HG02759 (cell line): ENCODE results near the gene RPL31.

Source experiments
- ATAC-seq: cut with Tn5 transposase; IDR thresholded peaks from one replicate; pipeline ENCODE4 v1.9.1; 2021; ENCODE audit warnings: mild to moderate bottlenecking, moderate library complexity; ENCODE audit not compliant: unreplicated experiment

The RPL31 gene

GRCh38 chr2:100992262-100992661 is 9.8 kb upstream of the RPL31 start:
- ATAC-seq: no peak

- ATAC-seq: no peak
These were observed 8.8 kb upstream of the RPL31 start for GRCh38 chr2:100993294-100993693.

- no peak for ATAC-seq
These were observed 6.6 kb upstream of the RPL31 start for GRCh38 chr2:100995309-100996075.

GRCh38 chr2:100997509-100998234 is 4.4 kb upstream of the RPL31 start:
- ATAC-seq: no peak

- ATAC-seq: no peak
These were observed 3.9 kb upstream of the RPL31 start for GRCh38 chr2:100998235-100998573.

GRCh38 chr2:100999995-101000394 is 2.1 kb upstream of the RPL31 start:
- ATAC-seq: no peak

GRCh38 chr2:101002562-101003277 is 631 bp downstream of the RPL31 start:
- ATAC-seq: peak; percentile 7

GRCh38 chr2:101003278-101003775 is 1.2 kb downstream of the RPL31 start:
- no peak for ATAC-seq

- ATAC-seq: no peak
These were observed 2.7 kb downstream of the RPL31 start for GRCh38 chr2:101004620-101005325.

GRCh38 chr2:101006065-101006715 is 4.1 kb downstream of the RPL31 start:
- no peak for ATAC-seq

- no peak for ATAC-seq
These were observed 5.6 kb downstream of the RPL31 start for GRCh38 chr2:101007415-101008345.

- ATAC-seq: no peak
These were observed 9.1 kb downstream of the RPL31 start for GRCh38 chr2:101011152-101011551.

- peak; percentile 87 for ATAC-seq
These were observed 10.1 kb downstream of the RPL31 start for GRCh38 chr2:101012054-101012705.

- no peak for ATAC-seq
These were observed 10.7 kb downstream of the RPL31 start for GRCh38 chr2:101012706-101013181.

- ATAC-seq: no peak
These were observed 12.3 kb downstream of the RPL31 start for GRCh38 chr2:101014264-101014857.

GRCh38 chr2:101017371-101017770 is 15.3 kb downstream of the RPL31 start:
- ATAC-seq: no peak

GRCh38 chr2:101018934-101019333 is 16.8 kb downstream of the RPL31 start:
- no peak for ATAC-seq

GRCh38 chr2:101022221-101022620 is 20.1 kb downstream of the RPL31 start:
- no peak for ATAC-seq
